Measurements from ENCODE around the gene PDGFC.

GRCh38 chr4:156971165-156971675 lies 379 bp downstream of the PDGFC start:
- TF ChIP-seq CTCF (IDR thresholded peaks at IDR 0.05; ENCODE audit: extremely low read depth in 1 of 2, insufficient read depth in 1 of 2, low read depth in 1 of 2, low read length in 2 of 2) (no peak), POLR2AphosphoS5 (IDR thresholded peaks at IDR 0.05; ENCODE audit: insufficient read depth, low read depth, low read length) (no peak), MYC (IDR thresholded peaks at IDR 0.05; ENCODE audit: low read depth, low read length) (no peak), EZH2 (IDR thresholded peaks at IDR 0.05; ENCODE audit: borderline replicate concordance, low read depth, low read length, severe bottlenecking) (no peak), POLR2A (IDR thresholded peaks at IDR 0.05; ENCODE audit: low read depth, low read length) (no peak), JUN (IDR thresholded peaks at IDR 0.05; ENCODE audit: borderline replicate concordance, insufficient read depth, insufficient read length, low read depth) (no peak), GATA2 (IDR thresholded peaks at IDR 0.05; ENCODE audit: insufficient read depth, insufficient read length, low read depth, low read length) (no peak), FOS (IDR thresholded peaks at IDR 0.05; ENCODE audit: borderline replicate concordance, insufficient read depth, low read length) (no peak)
- TF ChIP-seq, protein P1, sequence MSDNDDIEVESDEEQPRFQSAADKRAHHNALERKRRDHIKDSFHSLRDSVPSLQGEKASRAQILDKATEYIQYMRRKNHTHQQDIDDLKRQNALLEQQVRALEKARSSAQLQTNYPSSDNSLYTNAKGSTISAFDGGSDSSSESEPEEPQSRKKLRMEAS (IDR thresholded peaks at IDR 0.05; ENCODE audit: insufficient read depth, insufficient read length) = no peak

Measured in endothelial cell of umbilical vein (primary cell).